ENCODE data around the gene HOGA1. TPM values are rescaled to one million over a fixed set of nuclear protein-coding genes. Genes with fewer than 3 reads are reported as not detected.

The HOGA1 gene
- total RNA-seq, 1 experiment from 2014 or later, result 1.4 TPM

GRCh38 chr10:97577701-97578100, 6.5 kb upstream of the HOGA1 start:
- DNase-seq (ENCODE audit: extremely low read depth, low read depth), result no peak

GRCh38 chr10:97578171-97578844, 5.9 kb upstream of the HOGA1 start:
- DNase-seq (ENCODE audit: extremely low read depth, low read depth), result no peak

- DNase-seq (ENCODE audit: extremely low read depth, low read depth), result no peak
Measured at GRCh38 chr10:97580421-97581367, 3.5 kb upstream of the HOGA1 start.

- DNase-seq (ENCODE audit: extremely low read depth, low read depth), result no peak
Measured at GRCh38 chr10:97582169-97582568, 2.0 kb upstream of the HOGA1 start.

GRCh38 chr10:97583476-97583875, 713 bp upstream of the HOGA1 start:
- no peak for DNase-seq (ENCODE audit: extremely low read depth, low read depth)

GRCh38 chr10:97584798-97585438, 729 bp downstream of the HOGA1 start:
- no peak for DNase-seq (ENCODE audit: extremely low read depth, low read depth)

GRCh38 chr10:97585439-97585811, 1.2 kb downstream of the HOGA1 start:
- no peak for DNase-seq (ENCODE audit: extremely low read depth, low read depth)

- no peak for DNase-seq (ENCODE audit: extremely low read depth, low read depth)
Measured at GRCh38 chr10:97587183-97587582, 3.0 kb downstream of the HOGA1 start.

GRCh38 chr10:97589479-97589878, 5.3 kb downstream of the HOGA1 start, which contains the start of gene C10orf62:
Gene C10orf62 (plus strand): TSS chr10:97589721. CDS start chr10:97589898, 177 bp downstream.
- DNase-seq (ENCODE audit: extremely low read depth, low read depth), result no peak

GRCh38 chr10:97590082-97590747, 6.0 kb downstream of the HOGA1 start:
- no peak for DNase-seq (ENCODE audit: extremely low read depth, low read depth)

GRCh38 chr10:97590748-97591495, 6.7 kb downstream of the HOGA1 start:
- DNase-seq (ENCODE audit: extremely low read depth, low read depth), result no peak

GRCh38 chr10:97593421-97593820, 9.2 kb downstream of the HOGA1 start:
- no peak for DNase-seq (ENCODE audit: extremely low read depth, low read depth)

- DNase-seq (ENCODE audit: extremely low read depth, low read depth), result peak; percentile 32
Measured at GRCh38 chr10:97596101-97597082, 12.2 kb downstream of the HOGA1 start.

- no peak for DNase-seq (ENCODE audit: extremely low read depth, low read depth)
Measured at GRCh38 chr10:97597778-97598177, 13.6 kb downstream of the HOGA1 start.

GRCh38 chr10:97598407-97599271, 14.4 kb downstream of the HOGA1 start:
- DNase-seq (ENCODE audit: extremely low read depth, low read depth), result no peak

GRCh38 chr10:97599272-97599619, 15.1 kb downstream of the HOGA1 start:
- DNase-seq (ENCODE audit: extremely low read depth, low read depth), result no peak

GRCh38 chr10:97600616-97601015, 16.4 kb downstream of the HOGA1 start:
- no peak for DNase-seq (ENCODE audit: extremely low read depth, low read depth)
